Measurements from ENCODE around the gene ATG3.
"Not testable (repeated sequence)": the region's sequence is repeated elsewhere in the genome, so short reads cannot be mapped to it uniquely, and the experiment has no call there.

ATG3 gene

DNA sequence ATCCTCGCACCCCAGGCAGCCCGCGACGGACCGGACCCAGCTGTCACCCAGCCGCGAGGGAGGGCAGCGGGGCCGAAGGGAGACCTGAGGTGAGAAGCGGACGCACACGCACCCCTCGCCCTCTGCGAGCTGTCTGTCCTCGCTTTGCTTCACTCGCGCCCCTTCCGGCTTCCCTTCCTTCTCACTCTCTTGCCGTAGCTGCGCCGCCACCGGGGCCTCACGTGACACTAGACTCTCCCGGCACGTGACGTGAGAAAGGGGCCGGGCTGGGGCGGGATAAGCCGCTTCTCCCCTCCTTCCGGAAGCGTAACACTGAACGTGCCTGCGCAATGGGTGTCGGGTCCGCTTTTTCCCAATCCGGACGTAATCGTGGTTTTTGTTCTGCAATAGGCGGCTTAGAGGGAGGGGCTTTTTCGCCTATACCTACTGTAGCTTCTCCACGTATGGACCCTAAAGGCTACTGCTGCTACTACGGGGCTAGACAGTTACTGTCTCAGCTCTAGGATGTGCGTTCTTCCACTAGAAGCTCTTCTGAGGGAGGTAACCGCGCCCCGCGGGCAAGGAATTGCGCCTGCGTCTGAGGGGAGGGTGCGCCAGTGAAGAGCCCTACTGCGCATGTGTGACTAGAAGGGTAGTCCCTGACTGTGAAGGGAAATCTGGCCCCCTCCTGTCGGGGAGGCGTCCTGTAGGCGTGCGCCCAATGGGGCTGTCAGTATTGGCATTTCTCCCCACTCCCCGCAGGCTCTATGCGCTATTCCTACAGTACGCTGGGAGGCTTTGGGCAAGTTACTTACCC lies at the start of gene ATG3, which contains the start of gene SLC35A5:
Gene ATG3, minus strand, starts transcription at position 229 of the 796 bp plus-strand sequence. CDS start 434 bp downstream, outside the sequence.
Gene SLC35A5, plus strand, starts transcription at position 312 of the 796 bp plus-strand sequence. CDS start 1,359 bp downstream, outside the sequence.
- DNase-seq = peak; percentile 98

DNA sequence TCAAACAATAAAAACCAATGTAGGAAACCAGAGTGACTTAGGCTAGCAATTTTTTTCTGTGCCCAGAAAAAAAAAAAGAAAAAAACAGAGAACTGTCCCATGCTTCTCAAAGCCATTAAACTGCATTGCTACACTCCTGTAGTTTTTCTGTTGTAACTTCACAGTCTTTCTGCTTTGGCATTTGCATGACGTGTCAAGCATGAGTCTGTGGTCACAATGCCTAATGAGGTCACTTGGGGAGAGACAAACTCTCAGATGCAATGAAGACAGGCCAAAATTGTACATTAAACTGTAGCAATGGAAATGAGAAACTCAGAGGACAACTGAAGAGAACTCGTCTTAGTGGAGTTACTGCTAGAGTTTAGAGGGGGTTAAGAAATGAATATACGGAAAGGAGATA lies 48.4 kb upstream of the ATG3 start:
- DNase-seq = no peak

DNA sequence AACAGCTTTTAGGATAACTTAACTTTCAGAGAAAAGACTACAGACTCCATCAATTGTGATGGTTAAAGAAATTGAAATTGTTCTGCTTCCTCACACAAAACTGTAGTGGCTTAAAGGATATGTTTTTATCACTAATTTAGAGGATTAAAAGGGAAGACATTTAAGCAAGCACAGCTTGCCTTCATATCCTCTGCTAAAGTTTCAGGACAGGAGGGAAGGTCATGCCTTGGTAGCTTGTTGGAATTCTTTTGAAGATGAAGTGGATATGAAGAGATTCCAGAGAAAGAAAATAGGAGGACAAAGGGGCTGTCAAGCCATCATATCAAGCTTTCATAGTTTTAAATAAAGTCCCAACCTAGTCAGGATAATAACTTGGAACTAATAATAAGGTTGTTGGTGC lies 46.1 kb upstream of the ATG3 start:
- no peak for DNase-seq

DNA sequence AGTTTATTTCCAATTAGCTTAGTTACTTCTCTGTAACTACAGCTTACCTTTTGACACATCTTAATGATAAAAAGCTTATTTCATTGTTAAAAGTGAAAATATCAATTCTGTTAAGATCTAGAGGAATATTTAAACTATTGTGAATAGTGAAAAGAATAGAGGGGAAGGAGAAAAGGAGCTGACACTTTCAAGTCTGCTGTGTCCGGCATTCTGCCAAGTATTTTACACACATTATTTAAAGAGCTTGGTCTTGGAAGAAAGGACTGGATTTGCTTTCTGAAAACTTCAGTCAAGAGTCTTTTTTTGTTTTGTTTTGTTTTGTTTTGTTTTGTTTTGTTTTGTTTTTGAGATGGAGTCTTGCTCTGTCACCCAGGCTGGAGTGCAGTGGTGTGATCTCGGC lies 44.3 kb upstream of the ATG3 start:
- no peak for DNase-seq

DNA sequence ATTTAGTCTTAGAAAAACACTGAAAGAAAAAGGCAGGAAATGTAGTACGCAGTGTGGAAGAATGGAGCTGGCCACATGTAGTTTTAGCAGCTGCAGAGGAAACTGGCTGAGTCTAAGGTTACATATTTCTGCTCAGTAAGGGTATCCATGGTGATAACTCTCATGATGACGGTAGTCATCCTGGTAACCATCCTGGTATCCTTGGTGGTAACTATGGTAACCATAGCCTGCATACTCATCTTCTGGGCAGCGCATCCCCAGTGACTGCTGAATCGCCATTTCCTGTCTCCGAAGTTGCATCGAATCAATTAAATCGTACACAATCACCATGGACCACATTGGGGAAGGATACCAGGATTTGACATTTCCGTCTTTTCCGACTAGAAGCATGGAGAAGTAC lies 43.5 kb upstream of the ATG3 start:
- DNase-seq = peak; percentile 8 to 29

DNA sequence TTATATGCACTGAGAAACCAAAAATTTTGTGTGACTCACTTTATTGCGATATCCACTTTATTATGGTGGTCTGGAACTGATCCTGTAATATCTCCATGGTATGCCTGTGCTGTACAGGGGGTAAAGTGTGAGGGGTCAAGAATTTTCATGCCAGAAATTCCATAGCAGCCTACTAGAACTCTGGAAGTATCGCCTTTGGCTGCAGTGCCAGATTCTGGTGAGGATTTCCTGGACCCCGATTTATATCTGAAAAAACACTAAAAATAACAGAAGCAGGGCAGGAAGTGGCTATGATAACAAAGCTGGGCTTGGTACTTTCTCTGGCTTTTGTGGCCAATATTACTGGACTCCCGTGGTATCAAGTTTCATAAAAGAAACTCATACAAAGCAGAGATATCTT lies 42.8 kb upstream of the ATG3 start:
- no peak for DNase-seq

DNA sequence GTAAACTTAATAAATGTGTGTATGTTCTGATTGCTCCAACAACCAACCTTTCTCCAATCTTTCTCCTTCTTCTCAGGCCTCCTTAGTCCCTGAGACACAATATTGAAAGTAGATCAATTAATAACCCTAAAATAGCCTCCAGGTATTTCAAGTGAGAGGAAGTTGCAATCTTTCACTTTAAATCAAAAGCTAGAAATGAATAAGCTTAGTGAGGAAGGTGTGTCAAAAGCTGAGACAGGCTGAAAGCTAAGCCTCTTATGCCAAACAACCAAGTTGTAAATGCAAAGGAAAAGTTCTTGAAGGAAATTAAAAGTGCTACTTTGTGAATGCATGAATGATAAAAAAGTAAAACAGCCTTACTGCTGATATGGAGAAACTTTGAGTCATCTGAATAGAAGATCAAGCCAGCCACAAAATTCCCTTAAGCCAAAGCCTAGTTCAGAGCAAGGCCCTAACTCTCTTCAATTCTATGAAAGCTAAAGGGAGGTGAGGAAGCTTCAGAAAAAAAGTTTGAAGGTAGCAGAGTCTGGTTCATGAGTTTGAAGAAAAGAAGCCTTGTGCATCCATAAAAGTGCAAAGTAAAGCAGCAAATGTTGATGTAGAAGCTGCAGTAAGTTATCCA lies 40.6 kb upstream of the ATG3 start:
- DNase-seq = no peak

DNA sequence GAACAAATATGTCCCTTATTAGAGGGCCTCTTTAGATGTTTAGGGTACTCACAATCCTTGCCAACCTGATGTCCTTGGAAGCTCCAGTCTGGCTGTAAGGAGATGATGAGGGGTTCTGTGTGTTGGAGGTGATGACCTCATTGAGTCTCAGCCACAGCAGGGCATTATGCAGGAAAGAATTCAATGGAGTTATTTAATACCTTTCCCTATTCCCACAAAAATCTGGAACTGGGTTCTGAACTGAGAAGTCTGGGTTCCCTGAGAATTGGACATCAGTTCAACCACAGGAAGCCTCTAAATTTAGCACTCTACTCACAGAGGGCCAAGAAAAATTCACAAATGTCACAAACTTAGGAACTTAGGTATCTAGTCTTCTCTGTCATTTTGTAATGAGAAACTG lies 37.0 kb upstream of the ATG3 start:
- DNase-seq = no peak

DNA sequence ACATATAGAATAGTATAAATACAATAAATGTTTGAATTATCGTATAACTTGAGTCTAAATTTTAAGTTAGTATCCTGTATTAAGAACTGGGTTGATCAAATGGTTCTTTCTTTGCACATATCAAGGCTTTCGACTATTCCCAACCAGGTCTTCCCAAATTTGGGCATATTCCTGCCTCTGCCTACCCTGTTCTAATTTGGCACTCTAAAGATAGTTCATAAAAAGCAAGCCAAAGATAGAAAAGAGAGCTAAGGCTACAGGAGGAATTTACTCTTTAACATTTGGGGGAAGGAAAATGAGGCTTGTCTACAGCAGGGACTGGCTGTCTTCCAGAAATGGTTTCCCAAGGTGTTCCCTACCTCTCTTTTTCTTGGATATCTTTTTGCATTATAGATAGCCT lies 36.2 kb upstream of the ATG3 start:
- DNase-seq = no peak

DNA sequence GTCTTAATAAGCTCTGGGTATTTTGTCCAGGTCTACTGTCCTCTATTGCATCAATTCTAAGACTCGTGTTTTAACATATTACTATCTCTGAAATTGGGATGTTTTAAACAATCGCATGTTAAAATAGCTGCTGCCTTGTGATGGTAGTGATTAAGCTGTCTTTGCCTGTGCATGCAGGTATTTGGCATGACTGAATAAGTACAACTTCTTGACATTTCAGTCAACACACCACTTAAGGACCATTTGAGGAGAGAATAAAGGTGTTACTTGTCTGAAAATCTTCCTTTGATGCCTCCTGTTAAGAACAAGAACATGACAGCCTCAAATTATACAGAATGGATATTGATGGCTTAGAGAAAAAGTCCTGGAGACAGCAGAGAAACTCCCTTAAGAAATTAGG lies 33.1 kb upstream of the ATG3 start:
- no peak for DNase-seq

DNA sequence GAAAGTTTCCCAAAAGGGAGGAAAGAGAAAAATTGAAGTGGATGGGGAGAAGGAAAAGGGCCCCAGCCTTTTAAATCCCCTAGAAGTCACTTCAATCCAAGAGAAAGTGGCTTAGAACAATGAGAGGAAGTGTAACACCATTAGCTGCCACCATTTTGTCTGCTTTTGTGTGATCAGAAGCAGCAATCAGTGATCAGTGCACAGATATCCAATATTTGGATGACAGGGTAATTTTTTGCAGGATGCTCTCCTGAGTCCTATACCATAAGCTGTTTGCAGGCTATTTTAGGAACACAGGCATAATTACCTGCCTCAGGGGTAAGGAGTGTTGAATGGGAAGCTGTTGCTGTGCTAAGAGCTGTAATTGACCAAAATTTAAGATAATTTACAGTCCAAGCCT lies 31.5 kb upstream of the ATG3 start:
- no peak for DNase-seq

DNA sequence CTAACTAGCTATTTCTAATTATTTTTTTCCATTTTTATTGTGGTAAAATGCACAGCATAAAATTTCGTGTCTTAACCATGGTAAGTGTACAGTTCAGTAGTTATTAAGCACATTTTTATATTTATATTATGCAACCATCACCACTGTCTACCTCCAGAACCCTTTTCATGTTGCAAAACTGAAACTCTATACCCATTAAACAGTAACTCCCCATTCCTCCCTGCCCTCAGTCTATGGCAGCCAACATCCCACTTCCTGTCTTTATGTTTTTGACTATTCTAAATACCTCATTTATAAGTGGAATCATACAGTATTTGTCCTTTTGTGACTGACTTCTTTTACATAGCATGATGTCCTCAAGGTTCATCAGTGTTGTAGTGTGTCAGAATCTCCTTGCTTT lies 25.6 kb upstream of the ATG3 start:
- DNase-seq = no peak

DNA sequence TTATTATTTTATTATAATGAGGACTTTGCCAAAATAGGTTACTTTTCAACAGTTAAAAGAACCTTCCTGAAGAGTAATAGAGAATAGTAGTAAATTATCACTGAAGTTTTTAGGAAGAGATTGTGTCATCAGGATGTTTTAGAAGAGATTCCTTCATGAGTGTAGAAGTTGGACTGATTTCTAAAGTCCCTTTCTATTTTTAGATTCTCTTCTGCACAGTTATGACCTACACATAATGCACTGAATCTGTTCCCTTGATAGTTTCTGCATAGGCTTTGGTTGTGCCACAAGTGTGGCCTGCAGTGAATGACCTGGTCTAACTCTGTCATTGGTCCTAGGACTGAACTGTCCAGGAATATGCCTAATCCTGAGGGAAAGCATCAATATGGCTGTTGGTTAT lies 24.0 kb upstream of the ATG3 start:
- DNase-seq = no peak

DNA sequence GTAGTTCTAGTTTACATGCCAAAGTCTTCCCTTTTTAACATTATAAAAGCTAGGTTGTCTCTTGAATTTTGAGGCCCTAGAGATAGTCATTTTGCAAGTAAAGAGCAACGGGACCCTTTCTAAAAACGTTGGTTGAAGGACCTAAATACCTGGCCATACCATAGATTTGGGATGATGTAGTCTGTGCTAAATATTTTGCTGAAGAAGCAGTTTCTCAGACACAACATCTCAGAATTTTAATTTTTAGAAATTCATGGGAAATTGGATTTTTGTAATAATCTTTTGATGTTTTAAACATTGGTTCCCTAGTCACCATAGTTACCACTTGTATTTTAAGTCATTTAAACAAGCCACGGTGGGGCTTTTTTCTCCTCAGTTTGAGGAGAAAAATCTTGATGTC lies 21.3 kb upstream of the ATG3 start:
- DNase-seq = no peak

DNA sequence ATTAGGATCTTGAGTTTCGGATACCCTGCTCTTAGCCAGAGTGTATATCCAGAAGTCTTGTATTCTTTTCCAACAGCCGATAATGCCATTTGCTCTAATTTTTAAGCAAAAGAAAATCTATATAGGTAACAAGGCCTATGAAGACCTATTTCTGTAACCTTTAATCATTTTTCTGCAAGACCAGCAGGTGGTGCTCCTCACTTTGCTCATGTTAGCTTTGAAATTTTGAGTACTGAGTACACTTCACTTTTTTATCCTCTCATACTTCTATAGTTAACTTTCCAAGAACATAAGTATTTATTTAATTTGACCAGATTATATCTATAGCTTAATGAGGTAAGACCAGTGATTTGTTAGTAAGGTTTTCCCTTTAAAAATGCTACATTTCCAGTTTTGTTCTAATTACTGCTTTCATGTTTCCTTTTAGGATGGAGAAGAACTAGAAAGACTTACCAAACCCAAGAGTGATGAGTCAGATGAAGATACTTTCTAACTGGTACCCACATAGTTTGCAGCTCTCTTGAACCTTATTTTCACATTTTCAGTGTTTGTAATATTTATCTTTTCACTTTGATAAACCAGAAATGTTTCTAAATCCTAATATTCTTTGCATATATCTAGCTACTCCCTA lies 20.6 kb upstream of the ATG3 start:
- DNase-seq = peak; percentile 6 to 19

DNA sequence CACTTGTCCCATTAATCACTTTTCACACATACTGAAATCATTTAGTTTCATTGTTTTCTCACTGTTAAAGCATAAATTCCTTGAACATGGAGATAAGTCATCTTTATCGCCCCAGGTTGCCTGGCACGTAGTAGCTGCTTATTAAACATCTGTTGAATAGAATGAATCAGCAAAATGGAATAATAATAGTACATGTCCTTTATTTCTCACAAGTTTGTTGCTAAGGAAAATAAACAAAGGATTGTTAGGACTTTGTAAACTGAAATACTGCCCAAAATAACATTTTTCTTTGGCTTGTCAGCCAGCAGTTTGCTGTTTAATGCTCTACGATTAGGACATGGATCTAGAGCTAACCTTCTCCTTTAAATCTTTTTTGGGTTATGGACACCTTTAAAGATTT lies 17.9 kb upstream of the ATG3 start:
- DNase-seq = no peak

DNA sequence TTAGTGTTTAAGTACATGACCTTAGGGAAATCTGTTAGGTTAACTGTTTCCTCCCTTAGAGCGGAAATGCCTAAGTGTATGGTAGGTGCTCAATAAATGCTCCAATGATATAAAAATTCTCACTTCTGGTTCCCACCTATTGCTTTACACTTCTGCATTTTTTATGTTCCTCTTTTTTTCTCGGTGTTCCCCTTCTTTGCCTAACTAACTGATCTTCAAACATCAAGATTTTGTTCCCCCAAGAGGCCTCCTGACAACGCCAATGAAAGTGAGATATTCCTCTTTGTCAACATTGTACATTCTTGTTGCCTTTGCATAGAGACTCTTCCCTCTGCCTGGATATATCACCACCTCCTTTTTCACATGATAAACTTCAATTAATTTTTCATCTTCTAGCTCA lies 17.5 kb upstream of the ATG3 start:
- DNase-seq = no peak

DNA sequence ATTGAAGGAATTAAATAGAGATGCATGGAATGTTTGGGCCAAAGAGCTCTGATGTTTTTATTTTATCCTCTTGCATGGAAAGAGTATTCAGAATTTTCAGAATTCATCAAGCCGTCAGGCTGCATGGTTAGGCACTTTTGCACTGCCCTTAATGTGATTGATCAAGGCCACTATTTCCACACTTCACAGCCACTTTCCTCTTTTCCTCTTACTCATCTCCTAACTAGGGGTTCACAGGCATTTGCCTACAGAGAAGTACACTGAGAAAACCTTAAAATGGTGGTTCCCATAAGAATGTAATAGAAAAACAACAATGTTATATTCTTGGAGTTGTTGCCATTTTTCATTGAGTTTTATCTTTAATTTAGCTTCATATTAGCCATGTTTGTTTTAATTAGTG lies 10.9 kb upstream of the ATG3 start:
- no peak for DNase-seq

DNA sequence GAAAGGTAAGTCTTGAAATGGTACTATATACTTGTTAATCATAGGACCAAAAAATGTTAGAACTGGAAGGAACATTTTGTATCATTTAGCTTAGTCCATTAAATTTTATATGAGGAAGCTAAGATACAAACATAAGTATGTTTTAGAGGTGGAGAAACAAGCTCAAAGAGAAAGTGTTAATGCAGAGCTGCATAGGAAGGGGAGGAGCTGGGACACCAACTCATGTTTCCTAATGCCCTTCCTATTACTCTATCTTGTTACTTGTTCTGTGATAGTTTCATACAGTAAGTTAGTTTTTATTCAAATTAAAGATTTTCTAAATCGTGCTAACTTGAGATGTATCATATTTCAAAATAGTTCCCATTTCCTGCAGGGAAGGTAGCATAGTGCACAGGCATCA lies 7.5 kb upstream of the ATG3 start:
- DNase-seq = no peak

DNA sequence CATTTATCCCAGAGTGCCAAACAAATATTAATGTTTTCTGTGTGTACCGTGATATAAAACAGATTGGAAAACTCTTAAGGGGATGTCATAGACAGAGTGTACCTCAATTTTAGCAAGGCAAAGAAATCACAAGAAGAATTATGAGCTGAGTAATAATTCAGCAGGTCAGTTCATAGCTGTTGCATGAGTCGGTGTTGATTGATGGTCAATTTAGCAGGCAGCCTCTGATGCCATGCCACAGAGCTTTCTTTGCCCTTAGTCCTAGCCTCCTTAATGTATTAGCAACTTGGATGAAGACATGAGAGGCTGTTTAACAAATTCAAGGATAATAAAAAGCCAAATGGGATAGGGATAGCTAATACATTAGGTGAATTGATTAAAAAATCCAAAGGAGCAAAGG lies 6.9 kb upstream of the ATG3 start:
- DNase-seq = no peak

DNA sequence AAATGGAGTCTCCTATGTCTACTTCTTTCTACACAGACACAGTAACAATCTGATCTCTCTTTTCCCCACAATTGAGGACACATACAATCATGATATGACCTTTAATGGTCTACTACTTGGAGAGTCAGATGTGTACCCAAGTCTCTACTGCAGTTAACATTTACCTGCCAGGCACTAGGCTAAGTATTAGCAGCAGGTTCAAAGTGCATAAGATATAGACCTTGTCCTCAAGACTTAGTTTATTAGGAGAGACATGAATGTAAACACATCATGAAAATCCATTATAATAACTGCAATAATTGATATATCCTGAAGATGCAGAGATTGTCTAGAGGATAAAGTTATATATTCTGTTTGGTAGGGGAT lies 3.2 kb upstream of the ATG3 start:
- no peak for DNase-seq

DNA sequence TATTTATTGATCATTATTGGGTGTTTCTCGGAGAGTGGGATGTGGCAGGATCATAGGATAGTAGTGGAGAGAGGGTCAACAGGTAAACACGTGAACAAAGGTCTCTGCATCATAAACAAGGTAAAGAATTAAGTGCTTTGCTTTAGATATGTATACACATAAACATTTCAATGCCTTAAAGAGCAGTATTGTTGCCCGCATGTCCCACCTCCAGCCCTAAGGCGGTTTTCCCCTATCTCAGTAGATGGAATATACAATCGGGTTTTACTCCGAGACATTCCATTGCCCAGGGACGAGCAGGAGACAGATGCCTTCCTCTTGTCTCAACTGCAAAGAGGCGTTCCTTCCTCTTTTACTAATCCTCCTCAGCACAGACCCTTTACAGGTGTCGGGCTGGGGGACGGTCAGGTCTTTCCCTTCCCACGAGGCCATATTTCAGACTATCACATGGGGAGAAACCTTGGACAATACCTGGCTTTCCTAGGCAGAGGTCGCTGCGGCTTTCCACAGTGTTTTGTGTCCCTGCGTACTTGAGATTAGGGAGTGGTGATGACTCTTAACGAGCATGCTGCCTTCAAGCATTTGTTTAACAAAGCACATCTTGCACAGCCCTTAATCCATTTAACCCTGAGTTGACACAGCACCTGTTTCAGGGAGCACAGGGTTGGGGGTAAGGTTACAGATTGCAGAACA lies 2.6 kb upstream of the ATG3 start:
- DNase-seq = not testable (repeated sequence)

DNA sequence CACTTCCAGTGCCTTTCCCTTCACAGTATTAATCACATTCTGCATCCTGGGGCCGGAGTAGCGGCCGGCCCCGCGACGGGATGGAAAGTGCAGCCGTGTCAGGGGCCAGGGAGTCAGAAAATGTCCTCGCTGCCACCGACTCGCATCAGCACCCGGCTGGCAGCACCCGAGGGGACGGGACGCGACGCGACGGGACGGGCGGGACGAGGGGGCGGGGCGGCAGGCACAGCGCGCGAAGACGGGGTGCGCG lies 353 bp downstream of the ATG3 start:
- no peak for DNase-seq
